PC-3 (cell line): ENCODE results near the gene TEX19. TPM values are rescaled to one million over a fixed set of nuclear protein-coding genes. Genes with fewer than 3 reads are reported as not detected.

Source experiments
- ATAC-seq: fragments of 200-7000 bp; cut with Tn5 transposase; 2 replicates; pipeline ENCODE4 v1.9.1; 2020; ENCODE audit warnings: mild to moderate bottlenecking, moderate library complexity
- BruUV-seq: library from RNA; stranded (reverse); fragments of 400-500 nt; replicated peaks from 2 replicates; lab custom pipeline; 2021; lab: Mats Ljungman, UMichigan
- CTCF ChIA-PET: fragments of 300-600 bp; sonication (Branson Sonifier 250); formaldehyde crosslinking; loops from one replicate; lab custom pipeline; 2022; ENCODE audit warnings: antibody characterized with exemption; lab: Charles Lee
- POLR2A ChIA-PET: fragments of 300-600 bp; sonication (Branson Sonifier 250); formaldehyde crosslinking; loops from one replicate; lab custom pipeline; 2022; ENCODE audit warnings: antibody characterized with exemption; ENCODE audit not compliant: unreplicated experiment; lab: Charles Lee
- DNase-seq: peaks from one replicate; pipeline ENCODE4 v3.0.0-alpha.2; 2015
- H2AFZ ChIP-seq: fragments of 300-600 bp; sonication (generic); 2 replicates; pipeline ENCODE4 v1.6.0; 2016; ENCODE audit warnings: antibody characterized with exemption, low read length
- H3F3A ChIP-seq: fragments of 300-600 bp; sonication (generic); one replicate; pipeline ENCODE4 v1.6.0; 2017; ENCODE audit warnings: antibody characterized with exemption, low read length, control low read depth, mild to moderate bottlenecking; ENCODE audit not compliant: unreplicated experiment
- H3K27ac ChIP-seq: fragments of 300-600 bp; sonication (generic); 2 replicates; pipeline ENCODE4 v1.5.1; 2016; ENCODE audit warnings: mild to moderate bottlenecking, low read length
- H3K27me3 ChIP-seq: fragments of 300-600 bp; sonication (generic); 2 replicates; pipeline ENCODE4 v1.6.1; 2016; ENCODE audit warnings: low read length, mixed read lengths
- H3K36me3 ChIP-seq: fragments of 300-600 bp; sonication (generic); 2 replicates; pipeline ENCODE4 v1.6.1; 2016; ENCODE audit warnings: low read depth, mixed run types, low read length, mixed read lengths
- H3K4me1 ChIP-seq: fragments of 300-600 bp; sonication (generic); 2 replicates; pipeline ENCODE4 v1.5.1; 2016; ENCODE audit warnings: low read length; ENCODE audit not compliant: insufficient read depth
- H3K4me2 ChIP-seq: fragments of 300-600 bp; sonication (generic); 2 replicates; pipeline ENCODE4 v1.6.0; 2016; ENCODE audit warnings: low read length
- H3K4me3 ChIP-seq: fragments of 300-600 bp; sonication (generic); 2 replicates; pipeline ENCODE4 v1.5.1; 2016; ENCODE audit warnings: mild to moderate bottlenecking, low read length, mixed read lengths
- H3K79me2 ChIP-seq: fragments of 300-600 bp; sonication (generic); 2 replicates; pipeline ENCODE4 v1.6.1; 2017; ENCODE audit warnings: low read length, mixed read lengths
- H3K9ac ChIP-seq: fragments of 300-600 bp; sonication (generic); 2 replicates; pipeline ENCODE4 v1.6.0; 2016; ENCODE audit warnings: mild to moderate bottlenecking, low read length
- H3K9me2 ChIP-seq: fragments of 300-600 bp; sonication (generic); replicated peaks from 2 replicates; pipeline ENCODE4 v1.6.1; 2016; ENCODE audit warnings: mixed run types, low read length, mixed read lengths
- H3K9me3 ChIP-seq: fragments of 300-600 bp; sonication (generic); 2 replicates; pipeline ENCODE4 v1.6.1; 2016; ENCODE audit warnings: low read length, mixed read lengths
- H4K20me1 ChIP-seq: fragments of 300-600 bp; sonication (generic); 2 replicates; pipeline ENCODE4 v1.6.1; 2016; ENCODE audit warnings: low read length, mixed read lengths
- CTCF ChIP-seq: fragments of 300-600 bp; sonication (generic); conservative IDR thresholded peaks from 2 replicates; pipeline ENCODE4 v1.5.1; 2017; ENCODE audit warnings: antibody characterized with exemption, low read depth, mild to moderate bottlenecking, low read length
- EZH2 ChIP-seq: fragments of 300-600 bp; sonication (generic); IDR thresholded peaks from one replicate; pipeline ENCODE4 v1.6.1; 2017; ENCODE audit warnings: antibody characterized with exemption, mild to moderate bottlenecking, low read length; ENCODE audit not compliant: unreplicated experiment
- EZH2phosphoT487 ChIP-seq: fragments of 300-600 bp; sonication (generic); IDR thresholded peaks from 2 replicates; pipeline ENCODE4 v1.6.1; 2018; ENCODE audit warnings: mild to moderate bottlenecking, antibody characterized with exemption, low read length, borderline replicate concordance
- intact Hi-C: fragments of 100-400 bp; cut with micrococcal nuclease; formaldehyde crosslinking; loops from 2 replicates; pipeline ENCODE4 v1.9.0; 2023
- total RNA-seq: library from RNA; depleted of rRNA; stranded (reverse); fragments of >200 nt; gene quantifications from 2 replicates; pipeline ENCODE4 v1.2.3, GENCODE V29; 2014

Gene TEX19
- total RNA-seq, 1 experiment from 2014 or later: 1.2 TPM

- Histone ChIP-seq H3K79me2 (no peaks in the 10 kb centered on the region), H3K27ac (no peak overlapping the region), H3K9me2 (no peaks in the 10 kb centered on the region), H3K9me3 (no peaks in the 10 kb centered on the region), H3K4me3 (no peak overlapping the region), H3K36me3 (no peaks in the 10 kb centered on the region), H3F3A (no peaks in the 10 kb centered on the region), H3K9ac (no peak overlapping the region), H3K4me2 (no peak overlapping the region), H4K20me1 (no peaks in the 10 kb centered on the region), H3K27me3 (no peaks in the 10 kb centered on the region), H3K4me1 (peaks cover 7% of the 10 kb centered on the region; the same call in 1 of the 2 replicates), H2AFZ (no peak overlapping the region)
- intact Hi-C loops: loop anchor here (5.0 to 10.0 kb wide), 4 partner anchors 62 to 202 kb away; partner anchors contain the start of genes CYBC1 and NARF
- ATAC-seq: no peak
- DNase-seq: no peak
- BruUV-seq: no TSS peak
- TF ChIP-seq EZH2: no peak
- TF ChIP-seq CTCF: no peak
- no peak for TF ChIP-seq EZH2phosphoT487
- ChIA-PET POLR2A (no interaction called here), CTCF (no interaction called here)
These were observed 8.6 kb upstream of the TEX19 start for GRCh38 chr17:82350182-82351030.

- ATAC-seq: no peak
- DNase-seq: no peak
- Histone ChIP-seq H3K9ac (no peak overlapping the region), H3K27ac (no peak overlapping the region), H2AFZ (no peak overlapping the region), H3K27me3 (no peaks in the 10 kb centered on the region), H4K20me1 (no peaks in the 10 kb centered on the region), H3K9me3 (no peaks in the 10 kb centered on the region), H3K9me2 (no peaks in the 10 kb centered on the region), H3K4me3 (no peak overlapping the region), H3F3A (no peaks in the 10 kb centered on the region), H3K4me1 (peaks cover 14% of the 10 kb centered on the region), H3K36me3 (no peaks in the 10 kb centered on the region), H3K79me2 (no peaks in the 10 kb centered on the region), H3K4me2 (no peak overlapping the region)
- CTCF ChIA-PET: no interaction called here
- POLR2A ChIA-PET: no interaction called here
- no peak for TF ChIP-seq EZH2phosphoT487
- BruUV-seq: no TSS peak
- intact Hi-C loops: loop anchor here (5.0 to 10.0 kb wide), 4 partner anchors 61 to 201 kb away; partner anchors contain the start of genes CYBC1 and NARF
These were observed 7.8 kb upstream of the TEX19 start for GRCh38 chr17:82351254-82351712.

- ChIA-PET POLR2A (no interaction called here), CTCF (no interaction called here)
- peak overlapping the region; percentile 36; the same call in 1 of the 2 replicates for H3K4me2 ChIP-seq
- no peaks in the 10 kb centered on the region for H3K9me2 ChIP-seq
- peak; percentile 91 for DNase-seq
- H2AFZ ChIP-seq: peak overlapping the region; percentile 52; the same call in 1 of the 2 replicates
- no peak overlapping the region for H3K4me3 ChIP-seq
- no peaks in the 10 kb centered on the region for H3K79me2 ChIP-seq
- intact Hi-C loops: loop anchor here (5.0 to 10.0 kb wide), 4 partner anchors 60 to 200 kb away; partner anchors contain the start of genes CYBC1 and NARF
- H3K9me3 ChIP-seq: no peaks in the 10 kb centered on the region
- ATAC-seq: peak; percentile 85
- no peaks in the 10 kb centered on the region for H3F3A ChIP-seq
- H3K9ac ChIP-seq: no peak overlapping the region
- H3K36me3 ChIP-seq: no peaks in the 10 kb centered on the region
- H3K27ac ChIP-seq: no peak overlapping the region
- BruUV-seq: no TSS peak
- peak; percentile 95 for TF ChIP-seq CTCF
- TF ChIP-seq EZH2phosphoT487: no peak
- TF ChIP-seq EZH2: no peak
- H3K4me1 ChIP-seq: peaks cover 11% of the 10 kb centered on the region
- no peaks in the 10 kb centered on the region for H3K27me3 ChIP-seq
- no peaks in the 10 kb centered on the region for H4K20me1 ChIP-seq
These were observed 7.1 kb upstream of the TEX19 start for GRCh38 chr17:82351713-82352488.
